GM23248 (cell line): ENCODE results near the gene TRAPPC2. TPM values are rescaled to one million over a fixed set of nuclear protein-coding genes. Genes with fewer than 3 reads are reported as not detected.

Experiments
- DNase-seq: peaks from one replicate; pipeline ENCODE4 v3.0.0-alpha.2; 2015
- H2AFZ ChIP-seq: fragments of 200-600 bp; sonication (generic); 2 replicates; pipeline ENCODE4 v1.6.1; 2016; ENCODE audit warnings: antibody characterized with exemption
- H3F3A ChIP-seq: fragments of 200-600 bp; sonication (generic); 2 replicates; pipeline ENCODE4 v1.6.1; 2016; ENCODE audit warnings: mild to moderate bottlenecking, antibody characterized with exemption, mixed run types; ENCODE audit not compliant: insufficient read depth
- H3K27ac ChIP-seq: fragments of 200-600 bp; sonication (generic); 2 replicates; pipeline ENCODE4 v1.5.1; 2016; ENCODE audit warnings: mild to moderate bottlenecking
- H3K27me3 ChIP-seq: fragments of 200-600 bp; sonication (generic); replicated peaks from 2 replicates; pipeline ENCODE4 v1.6.1; 2016; ENCODE audit warnings: mild to moderate bottlenecking; ENCODE audit not compliant: insufficient read depth
- H3K36me3 ChIP-seq: fragments of 200-600 bp; sonication (generic); 2 replicates; pipeline ENCODE4 v1.6.1; 2016; ENCODE audit warnings: low read depth, mild to moderate bottlenecking
- H3K4me1 ChIP-seq: fragments of 200-600 bp; sonication (generic); 2 replicates; pipeline ENCODE4 v1.6.1; 2016; ENCODE audit warnings: mild to moderate bottlenecking; ENCODE audit not compliant: insufficient read depth
- H3K4me2 ChIP-seq: fragments of 200-600 bp; sonication (generic); one replicate; pipeline ENCODE4 v1.6.1; 2016; ENCODE audit warnings: mild to moderate bottlenecking; ENCODE audit not compliant: unreplicated experiment
- H3K4me3 ChIP-seq: fragments of 200-600 bp; sonication (generic); 2 replicates; pipeline ENCODE4 v1.5.1; 2016; ENCODE audit warnings: mild to moderate bottlenecking
- H3K79me2 ChIP-seq: fragments of 200-600 bp; sonication (generic); 2 replicates; pipeline ENCODE4 v1.6.1; 2016; ENCODE audit warnings: mild to moderate bottlenecking; ENCODE audit not compliant: insufficient read depth
- H3K9ac ChIP-seq: fragments of 200-600 bp; sonication (generic); 2 replicates; pipeline ENCODE4 v1.6.1; 2016; ENCODE audit warnings: mild to moderate bottlenecking
- H3K9me2 ChIP-seq: fragments of 200-600 bp; sonication (generic); 2 replicates; pipeline ENCODE4 v1.6.1; 2016; ENCODE audit warnings: mixed run types, mild to moderate bottlenecking, moderate library complexity; ENCODE audit not compliant: insufficient read depth
- H3K9me3 ChIP-seq: fragments of 200-600 bp; sonication (generic); one replicate; pipeline ENCODE4 v1.6.1; 2017; ENCODE audit warnings: low read depth
- H4K20me1 ChIP-seq: fragments of 200-600 bp; sonication (generic); 2 replicates; pipeline ENCODE4 v1.6.0; 2016; ENCODE audit not compliant: insufficient read depth
- EZH2 ChIP-seq: fragments of 200-600 bp; sonication (generic); IDR thresholded peaks from 2 replicates; pipeline ENCODE4 v1.6.1; 2018; ENCODE audit warnings: antibody characterized with exemption, mild to moderate bottlenecking; ENCODE audit not compliant: insufficient read depth, poor library complexity, severe bottlenecking
- EZH2phosphoT487 ChIP-seq: fragments of 200-600 bp; sonication (generic); IDR thresholded peaks from 2 replicates; pipeline ENCODE4 v1.6.1; 2018; ENCODE audit warnings: antibody characterized with exemption, moderate library complexity, mild to moderate bottlenecking, low read depth; ENCODE audit not compliant: insufficient read depth
- WGBS, 2 experiments: methylation state at CpG; one replicate each; pipeline ENCODE4 v1.1.6; 2015 to 2017; ENCODE audit warnings: low lambda C conversion rate in 2 of 2, low coverage in 1 of 2; ENCODE audit errors: missing lambda C conversion rate in 2 of 2; 5-methylcytosine and 5-hydroxymethylcytosine counted together
- in situ Hi-C: fragments of 300-500 bp; cut with MboI; formaldehyde crosslinking; loops from 2 replicates; pipeline ENCODE4 v1.15.0; 2020
- polyA plus RNA-seq: library from polyadenylated mRNA; unstranded; fragments of >200 nt; fragmentation: Nextera tagmentation; extraction: Ambion mirVana; gene quantifications from 2 replicates; pipeline ENCODE4 v1.2.1, GENCODE V29; 2016
- total RNA-seq: library from RNA; depleted of rRNA; stranded (reverse); fragments of >200 nt; shearing (Covaris generic); gene quantifications from 2 replicates; pipeline ENCODE4 v1.2.3, GENCODE V29; 2014

TRAPPC2 gene
- total and polyA plus RNA-seq, 2 experiments from 2014 or later = 10.4 to 12.0 TPM

DNA sequence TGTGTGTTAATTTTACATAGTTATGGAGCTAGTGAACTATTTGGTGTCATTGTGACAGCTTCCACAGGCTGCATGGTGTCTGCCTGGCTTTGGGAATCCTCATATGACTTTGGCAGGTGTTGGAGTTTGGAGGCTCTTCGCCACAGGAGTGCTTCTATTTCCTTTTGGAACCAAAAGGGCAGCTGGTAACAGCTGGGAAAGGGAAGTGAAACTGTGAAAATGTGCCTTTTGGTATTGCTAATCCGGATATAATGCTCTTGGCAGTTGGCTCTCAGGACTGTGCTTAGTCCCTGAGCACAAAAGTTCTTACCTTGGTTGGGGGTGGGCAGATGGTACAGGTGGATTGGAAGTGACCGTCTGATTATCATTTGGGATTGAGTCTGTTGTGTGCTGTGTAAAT, 18.2 kb upstream of the TRAPPC2 start:
- 66 to 80% methylated on average over 3 of the region's 3 CpGs for WGBS, 2 experiments
- DNase-seq = no peak
- TF ChIP-seq EZH2phosphoT487 (no peak), EZH2 (no peak)

GRCh38 chrX:13752141-13752540, 17.7 kb upstream of the TRAPPC2 start:
- no peaks in the 10 kb centered on the region for H3K79me2 ChIP-seq
- H3K9me3 ChIP-seq = no peaks in the 10 kb centered on the region
- no peak for TF ChIP-seq EZH2phosphoT487
- no peak for TF ChIP-seq EZH2
- H3K9me2 ChIP-seq = no peaks in the 10 kb centered on the region
- no peaks in the 10 kb centered on the region for H3K27me3 ChIP-seq
- DNase-seq = no peak
- WGBS, 2 experiments = 84 to 89% methylated on average over 3 of the region's 3 CpGs
- H4K20me1 ChIP-seq = no peaks in the 10 kb centered on the region
- H3F3A ChIP-seq = peaks cover 5% of the 10 kb centered on the region; the same call in 1 of the 2 replicates
- no peaks in the 10 kb centered on the region; the same call in 1 of the 2 replicates for H3K36me3 ChIP-seq
- in situ Hi-C loops = no loop called here
- H3K9ac ChIP-seq = no peak overlapping the region
- H3K4me3 ChIP-seq = no peak overlapping the region
- no peak overlapping the region for H3K27ac ChIP-seq
- no peak overlapping the region for H3K4me2 ChIP-seq
- H2AFZ ChIP-seq = no peak overlapping the region
- H3K4me1 ChIP-seq = peaks cover 4% of the 10 kb centered on the region; the same call in 1 of the 2 replicates

More for the DNA sequence above, 18.2 kb upstream of the TRAPPC2 start:
- H3K79me2 ChIP-seq = no peaks in the 10 kb centered on the region
- no peaks in the 10 kb centered on the region for H3K27me3 ChIP-seq
- H3K9me2 ChIP-seq = no peaks in the 10 kb centered on the region
- H2AFZ ChIP-seq = no peak overlapping the region
- H3K4me1 ChIP-seq = peaks cover 4% of the 10 kb centered on the region; the same call in 1 of the 2 replicates
- no peaks in the 10 kb centered on the region for H4K20me1 ChIP-seq
- no peak overlapping the region for H3K4me2 ChIP-seq
- no peak overlapping the region for H3K4me3 ChIP-seq
- H3K9me3 ChIP-seq = no peaks in the 10 kb centered on the region
- H3K27ac ChIP-seq = no peak overlapping the region
- H3F3A ChIP-seq = peaks cover 5% of the 10 kb centered on the region; the same call in 1 of the 2 replicates
- H3K9ac ChIP-seq = no peak overlapping the region
- in situ Hi-C loops = no loop called here
- no peaks in the 10 kb centered on the region; the same call in 1 of the 2 replicates for H3K36me3 ChIP-seq

DNA sequence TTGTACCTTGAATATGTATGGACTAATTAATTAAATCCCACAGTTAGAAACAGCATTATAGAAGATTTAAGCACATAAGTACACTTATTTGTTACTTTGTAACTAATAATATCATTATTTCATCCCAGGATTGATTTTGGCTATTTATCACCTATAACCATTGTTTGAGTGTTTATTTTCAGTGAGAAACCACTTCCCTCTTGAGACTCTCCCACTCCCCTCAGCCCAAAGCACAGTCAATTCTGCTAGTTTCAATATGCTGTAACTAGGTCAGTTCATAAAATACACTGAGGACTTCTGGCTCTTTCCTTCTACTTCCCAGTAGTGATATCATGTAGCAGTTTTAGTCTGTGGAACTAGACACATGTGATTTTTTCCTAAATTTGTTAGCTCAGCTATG, 16.4 kb upstream of the TRAPPC2 start:
- no peak for TF ChIP-seq EZH2
- TF ChIP-seq EZH2phosphoT487 = no peak
- DNase-seq = no peak
- Histone ChIP-seq H3K4me2 (no peak overlapping the region), H4K20me1 (no peaks in the 10 kb centered on the region), H3K27ac (no peak overlapping the region), H3K4me3 (no peak overlapping the region), H2AFZ (no peak overlapping the region), H3K79me2 (no peaks in the 10 kb centered on the region), H3K9me3 (no peaks in the 10 kb centered on the region), H3K27me3 (no peaks in the 10 kb centered on the region), H3K36me3 (no peaks in the 10 kb centered on the region; the same call in 1 of the 2 replicates), H3F3A (peaks cover 5% of the 10 kb centered on the region; the same call in 1 of the 2 replicates), H3K9me2 (no peaks in the 10 kb centered on the region), H3K9ac (no peak overlapping the region), H3K4me1 (peaks cover 4% of the 10 kb centered on the region; the same call in 1 of the 2 replicates)
- in situ Hi-C loops = no loop called here

GRCh38 chrX:13750204-13750603, 15.8 kb upstream of the TRAPPC2 start:
- Histone ChIP-seq H3K9ac (no peak overlapping the region), H2AFZ (no peak overlapping the region), H3K79me2 (no peaks in the 10 kb centered on the region), H3K27me3 (no peaks in the 10 kb centered on the region), H3K27ac (no peak overlapping the region), H3K4me2 (no peak overlapping the region), H3K9me3 (no peaks in the 10 kb centered on the region), H3K4me3 (no peak overlapping the region), H3K4me1 (peaks cover 4% of the 10 kb centered on the region; the same call in 1 of the 2 replicates), H3F3A (peaks cover 5% of the 10 kb centered on the region; the same call in 1 of the 2 replicates), H3K36me3 (no peaks in the 10 kb centered on the region; the same call in 1 of the 2 replicates), H3K9me2 (no peaks in the 10 kb centered on the region), H4K20me1 (no peaks in the 10 kb centered on the region)
- in situ Hi-C loops = no loop called here
- DNase-seq = peak; percentile 28
- TF ChIP-seq EZH2phosphoT487 (no peak), EZH2 (no peak)
